Measurements from ENCODE around the gene MINDY4B. TPM values are rescaled to one million over a fixed set of nuclear protein-coding genes. Genes with fewer than 3 reads are reported as not detected.

Gene MINDY4B
- polyA plus RNA-seq, 1 donor (not counting 4 experiments of a cell fraction or from before 2014, with no cell fraction given): not detected

- dilution Hi-C loops (cut with MboI; ENCODE audit: extremely low pct_ligation_motif_present, low sequenced_read_pairs): no loop called here
- Histone ChIP-seq H3K9ac (ENCODE audit: control insufficient read depth, extremely low read depth, insufficient read depth, low read length) (no peak overlapping the region), H3K36me3 (ENCODE audit: control insufficient read depth in 2 of 2, extremely low read depth in 1 of 2, insufficient read depth in 2 of 2, low read length in 2 of 2) (no peaks in the 10 kb centered on the region), H3K27me3 (ENCODE audit: control insufficient read depth, extremely low read depth, insufficient read depth, low read length) (peaks cover 8% of the 10 kb centered on the region), H3K4me2 (ENCODE audit: control insufficient read depth, extremely low read depth, insufficient read depth, low read depth, low read length) (no peak overlapping the region), H3K79me2 (ENCODE audit: control insufficient read depth, insufficient read depth, low read length) (no peaks in the 10 kb centered on the region), H3K9me3 (ENCODE audit: control insufficient read depth, low read depth, low read length) (no peaks in the 10 kb centered on the region), H3K9me1 (ENCODE audit: control insufficient read depth, extremely low read depth, insufficient read depth, low read length) (no peaks in the 10 kb centered on the region), H3K4me3 (ENCODE audit: control insufficient read depth in 2 of 3, extremely low read depth in 1 of 3, insufficient read depth in 2 of 3, low read depth in 1 of 3, low read length in 3 of 3) (no peak overlapping the region), H2AFZ (ENCODE audit: control insufficient read depth, low read length) (no peak overlapping the region), H3K4me1 (ENCODE audit: control insufficient read depth, extremely low read depth, insufficient read depth, low read length) (no peaks in the 10 kb centered on the region), H3K27ac (ENCODE audit: control insufficient read depth, insufficient read depth, low read length) (no peak overlapping the region), H4K20me1 (ENCODE audit: control insufficient read depth, extremely low read depth, insufficient read depth, low read length) (no peaks in the 10 kb centered on the region)
- DNase-seq (ENCODE audit: low read depth, low spot score) (no peak), FAIRE-seq (no peak)
- TF ChIP-seq CTCF (optimal IDR thresholded peaks at IDR 0.05 in 1 of 3, IDR thresholded peaks at IDR 0.05 in 1 of 3, conservative IDR thresholded peaks at IDR 0.05 in 1 of 3; ENCODE audit: extremely low read depth in 1 of 3, insufficient read depth in 2 of 3, low read length in 3 of 3) (no peak), EZH2 (IDR thresholded peaks at IDR 0.05; ENCODE audit: low read length) (no peak)
Observed at GRCh38 chr3:150945226-150946032, 40.2 kb upstream of the MINDY4B start.

GRCh38 chr3:150942221-150942620 lies 37.0 kb upstream of the MINDY4B start:
- DNase-seq (ENCODE audit: low read depth, low spot score) (no peak), FAIRE-seq (no peak)
- dilution Hi-C loops (cut with MboI; ENCODE audit: extremely low pct_ligation_motif_present, low sequenced_read_pairs): no loop called here
- H3K9ac ChIP-seq (ENCODE audit: control insufficient read depth, extremely low read depth, insufficient read depth, low read length): no peak overlapping the region
- no peak overlapping the region for H2AFZ ChIP-seq (ENCODE audit: control insufficient read depth, low read length)
- H3K4me3 ChIP-seq (ENCODE audit: control insufficient read depth in 2 of 3, extremely low read depth in 1 of 3, insufficient read depth in 2 of 3, low read depth in 1 of 3, low read length in 3 of 3): no peak overlapping the region
- no peaks in the 10 kb centered on the region for H3K79me2 ChIP-seq (ENCODE audit: control insufficient read depth, insufficient read depth, low read length)
- no peak overlapping the region for H3K4me2 ChIP-seq (ENCODE audit: control insufficient read depth, extremely low read depth, insufficient read depth, low read depth, low read length)
- H3K27ac ChIP-seq (ENCODE audit: control insufficient read depth, insufficient read depth, low read length): no peak overlapping the region
- H3K27me3 ChIP-seq (ENCODE audit: control insufficient read depth, extremely low read depth, insufficient read depth, low read length): peaks cover 11% of the 10 kb centered on the region
- no peaks in the 10 kb centered on the region for H4K20me1 ChIP-seq (ENCODE audit: control insufficient read depth, extremely low read depth, insufficient read depth, low read length)
- TF ChIP-seq CTCF (optimal IDR thresholded peaks at IDR 0.05 in 1 of 3, IDR thresholded peaks at IDR 0.05 in 1 of 3, conservative IDR thresholded peaks at IDR 0.05 in 1 of 3; ENCODE audit: extremely low read depth in 1 of 3, insufficient read depth in 2 of 3, low read length in 3 of 3) (no peak), EZH2 (IDR thresholded peaks at IDR 0.05; ENCODE audit: low read length) (no peak)
- H3K4me1 ChIP-seq (ENCODE audit: control insufficient read depth, extremely low read depth, insufficient read depth, low read length): no peaks in the 10 kb centered on the region
- no peaks in the 10 kb centered on the region for H3K9me1 ChIP-seq (ENCODE audit: control insufficient read depth, extremely low read depth, insufficient read depth, low read length)
- H3K9me3 ChIP-seq (ENCODE audit: control insufficient read depth, low read depth, low read length): no peaks in the 10 kb centered on the region
- no peaks in the 10 kb centered on the region for H3K36me3 ChIP-seq (ENCODE audit: control insufficient read depth in 2 of 2, extremely low read depth in 1 of 2, insufficient read depth in 2 of 2, low read length in 2 of 2)
